GM12864 (cell line): ENCODE measurements around the gene SYNJ2.

Experiments
- DNase-seq: peaks from one replicate; pipeline ENCODE4 v3.0.0-alpha.2; 2011; ENCODE audit warnings: low read depth
- H3K4me3 ChIP-seq: 2 replicates; pipeline ENCODE4 v1.5.1; 2011; ENCODE audit warnings: mild to moderate bottlenecking, low read depth, low read length, control low read depth
- TF ChIP-seq, protein P1 (sequence below): IDR thresholded peaks from 2 replicates; pipeline ENCODE4 v1.5.1; 2011; ENCODE audit warnings: low read depth, mild to moderate bottlenecking, moderate library complexity, low read length, control low read depth, inconsistent platforms; ENCODE audit errors: missing control alignments

SYNJ2 gene

DNA sequence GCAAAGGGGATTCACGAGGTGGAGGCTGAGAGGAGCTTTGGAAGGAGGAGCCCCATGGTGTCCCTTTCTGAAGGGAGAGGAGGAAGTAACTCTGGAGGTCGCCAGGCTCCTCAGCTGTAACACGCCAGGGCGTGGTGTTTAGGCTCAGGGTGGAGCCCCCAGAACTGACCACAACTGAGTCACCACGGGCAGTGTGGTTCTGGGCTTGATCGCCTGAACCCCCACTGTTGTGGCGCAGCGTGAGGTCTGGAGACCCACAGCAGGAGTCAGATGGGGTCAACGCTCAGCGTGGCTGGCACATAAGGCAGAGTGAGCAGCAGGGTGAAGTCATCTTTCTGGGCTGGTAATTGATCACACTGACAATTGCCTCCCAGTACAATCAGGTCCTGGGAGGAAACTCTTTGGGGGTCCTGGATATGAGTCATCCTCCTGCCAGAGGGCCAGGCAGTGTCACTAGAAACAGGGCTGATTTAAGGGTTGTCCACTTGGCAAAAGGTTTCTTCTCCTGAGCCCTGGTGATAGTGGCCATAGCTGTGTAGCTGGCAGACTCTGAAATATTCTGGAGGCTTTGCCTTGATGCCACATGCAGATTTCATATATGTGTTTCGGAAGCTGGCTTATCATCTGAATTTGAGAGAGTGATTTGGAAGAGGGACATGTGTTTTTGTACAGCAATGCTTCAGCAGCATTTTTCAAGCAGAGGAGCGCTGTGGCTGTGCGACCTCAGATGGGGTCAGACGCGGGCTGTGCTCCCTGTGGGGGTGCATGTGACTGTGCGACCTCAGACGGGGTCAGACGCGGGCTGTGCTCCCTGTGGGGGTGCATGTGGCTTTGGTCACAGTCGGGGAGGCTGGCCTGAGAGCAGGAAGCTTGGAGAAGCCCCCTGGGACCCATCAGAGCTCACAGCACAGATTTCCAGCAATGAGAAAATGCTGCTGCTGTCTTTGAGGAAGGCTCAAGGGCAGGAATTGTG lies 50.0 kb downstream of the SYNJ2 start:
- no peak for DNase-seq
- no peak overlapping the region for H3K4me3 ChIP-seq
- TF ChIP-seq, protein P1, sequence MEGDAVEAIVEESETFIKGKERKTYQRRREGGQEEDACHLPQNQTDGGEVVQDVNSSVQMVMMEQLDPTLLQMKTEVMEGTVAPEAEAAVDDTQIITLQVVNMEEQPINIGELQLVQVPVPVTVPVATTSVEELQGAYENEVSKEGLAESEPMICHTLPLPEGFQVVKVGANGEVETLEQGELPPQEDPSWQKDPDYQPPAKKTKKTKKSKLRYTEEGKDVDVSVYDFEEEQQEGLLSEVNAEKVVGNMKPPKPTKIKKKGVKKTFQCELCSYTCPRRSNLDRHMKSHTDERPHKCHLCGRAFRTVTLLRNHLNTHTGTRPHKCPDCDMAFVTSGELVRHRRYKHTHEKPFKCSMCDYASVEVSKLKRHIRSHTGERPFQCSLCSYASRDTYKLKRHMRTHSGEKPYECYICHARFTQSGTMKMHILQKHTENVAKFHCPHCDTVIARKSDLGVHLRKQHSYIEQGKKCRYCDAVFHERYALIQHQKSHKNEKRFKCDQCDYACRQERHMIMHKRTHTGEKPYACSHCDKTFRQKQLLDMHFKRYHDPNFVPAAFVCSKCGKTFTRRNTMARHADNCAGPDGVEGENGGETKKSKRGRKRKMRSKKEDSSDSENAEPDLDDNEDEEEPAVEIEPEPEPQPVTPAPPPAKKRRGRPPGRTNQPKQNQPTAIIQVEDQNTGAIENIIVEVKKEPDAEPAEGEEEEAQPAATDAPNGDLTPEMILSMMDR: no peak

DNA sequence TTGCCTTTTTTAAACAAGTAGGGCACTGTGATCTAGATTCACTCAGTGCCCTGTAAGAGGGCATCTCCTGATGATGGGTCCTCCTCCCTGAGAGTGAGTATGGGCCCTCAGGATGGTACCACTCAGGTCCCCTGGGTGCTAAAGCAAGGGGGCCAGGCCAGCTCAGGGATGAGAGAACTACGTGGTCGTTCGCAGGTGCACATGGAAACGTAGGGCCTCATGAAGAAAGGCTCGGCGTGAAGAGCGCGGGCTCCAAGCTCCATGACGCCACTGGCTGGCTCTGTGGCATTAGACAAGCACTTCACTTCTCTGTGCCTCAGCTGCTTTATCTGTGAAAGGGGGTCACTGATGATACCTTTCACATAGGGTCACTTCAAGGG lies 50.7 kb downstream of the SYNJ2 start:
- TF ChIP-seq, protein P1: no peak
- DNase-seq: no peak
- no peak overlapping the region for H3K4me3 ChIP-seq

GRCh38 chr6:158033077-158033750 lies 51.6 kb downstream of the SYNJ2 start:
- DNase-seq: no peak
- TF ChIP-seq, protein P1: no peak
- H3K4me3 ChIP-seq: no peak overlapping the region

GRCh38 chr6:158033751-158034702 lies 52.4 kb downstream of the SYNJ2 start:
- TF ChIP-seq, protein P1: no peak
- no peak for DNase-seq
- H3K4me3 ChIP-seq: no peak overlapping the region

GRCh38 chr6:158036261-158036660 lies 54.6 kb downstream of the SYNJ2 start:
- H3K4me3 ChIP-seq: no peak overlapping the region
- TF ChIP-seq, protein P1: no peak
- no peak for DNase-seq

DNA sequence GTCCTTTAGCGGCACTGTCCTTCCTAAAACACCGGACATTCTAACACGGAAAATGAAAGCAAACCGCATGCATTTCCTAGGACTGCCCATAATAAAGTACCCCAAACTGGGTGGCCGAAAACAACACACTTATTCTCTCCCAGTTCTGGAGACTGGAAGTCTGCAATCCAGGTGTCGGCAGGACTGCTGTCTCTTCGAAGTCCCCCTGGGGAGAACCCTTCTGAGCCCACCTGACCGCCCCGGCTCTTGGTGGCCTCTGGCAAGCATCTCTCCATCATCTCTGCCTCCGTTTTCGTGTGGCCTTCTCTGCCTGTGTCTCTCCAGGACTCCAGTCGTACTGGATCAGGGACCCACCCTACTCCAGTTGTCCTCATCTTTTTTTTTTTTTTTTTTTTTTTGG lies 55.4 kb downstream of the SYNJ2 start:
- TF ChIP-seq, protein P1: no peak
- no peak for DNase-seq
- no peak overlapping the region for H3K4me3 ChIP-seq
